ENCODE measurements around the gene POLN.

Gene POLN

DNA sequence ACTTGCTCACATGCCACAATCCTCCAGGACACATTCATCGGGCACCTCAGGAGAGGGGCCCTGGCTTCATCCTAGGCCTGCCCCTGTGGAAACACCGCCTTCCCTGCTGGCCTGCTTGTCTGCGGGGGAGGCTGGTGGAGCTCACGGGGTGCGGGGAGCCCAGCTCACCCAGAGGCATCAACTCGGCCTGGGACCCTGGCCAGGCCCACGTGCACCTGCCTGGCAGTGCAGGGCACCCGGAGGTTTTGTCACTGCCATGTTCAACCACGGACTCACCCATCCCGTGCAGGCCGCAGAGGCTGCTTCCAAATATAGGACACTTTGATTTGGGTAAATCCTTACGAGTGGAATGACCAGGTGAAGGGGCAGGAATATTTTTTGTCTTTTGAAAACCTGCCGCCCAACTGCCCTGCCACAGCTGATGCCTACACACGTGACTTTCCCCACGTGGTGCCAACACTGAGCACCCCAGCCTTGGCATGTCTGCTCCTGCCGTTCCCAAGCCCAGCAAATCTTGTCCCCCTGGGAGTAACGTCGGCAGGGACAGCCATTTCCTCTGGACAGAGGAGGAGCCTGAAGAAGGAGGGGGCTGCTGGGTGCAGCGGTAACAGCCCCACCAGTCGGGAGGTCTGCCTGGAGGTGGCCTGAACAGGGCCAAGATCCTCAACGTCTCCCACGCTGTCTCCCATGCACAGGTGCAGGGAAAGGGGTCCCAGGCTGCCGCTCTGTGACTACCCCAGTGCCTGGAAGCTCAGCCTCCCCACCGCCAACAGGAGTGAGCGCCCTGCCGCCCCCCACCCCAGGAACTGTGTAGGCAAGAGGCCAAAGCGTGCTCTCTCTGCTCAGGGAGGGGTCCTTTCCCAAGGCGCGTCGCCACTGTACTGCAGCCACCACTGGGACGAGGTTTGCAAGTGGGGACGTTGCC, 11.5 kb upstream of the POLN start:
- FAIRE-seq (no peak), DNase-seq (ENCODE audit: extremely low spot score, insufficient read length, low read depth) (no peak)

DNA sequence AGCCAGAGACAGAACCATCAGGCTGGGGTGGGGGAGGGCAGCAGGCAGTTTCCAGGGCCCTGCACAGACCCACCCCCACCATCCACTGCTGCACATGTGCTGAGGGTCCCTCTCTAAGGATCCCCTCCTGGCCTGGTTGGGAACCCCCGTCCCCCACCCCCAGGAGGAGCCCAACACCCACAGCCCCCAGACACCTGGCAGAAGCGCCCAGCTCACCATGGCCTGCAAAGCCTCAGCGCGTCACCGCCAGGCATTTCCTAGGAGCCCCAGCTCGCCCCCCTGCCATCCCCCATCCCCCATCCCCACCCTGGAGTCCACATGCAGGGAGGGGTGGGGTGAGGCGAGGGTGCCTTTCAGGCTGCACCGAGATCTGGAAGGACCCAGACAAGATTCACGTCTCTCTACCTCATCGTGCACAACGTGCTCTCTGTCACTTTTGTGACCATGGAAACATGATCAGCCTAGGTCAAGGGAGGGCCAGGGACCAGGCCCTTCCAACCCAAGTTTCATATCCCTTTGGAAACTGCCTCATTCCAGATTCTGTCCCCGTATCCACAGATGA, 10.7 kb upstream of the POLN start:
- DNase-seq (ENCODE audit: extremely low spot score, insufficient read length, low read depth) (no peak), FAIRE-seq (no peak)

- FAIRE-seq, result no peak
- DNase-seq (ENCODE audit: extremely low spot score, insufficient read length, low read depth), result no peak
These were observed 10.0 kb upstream of the POLN start for GRCh38 chr4:2251795-2252529.

DNA sequence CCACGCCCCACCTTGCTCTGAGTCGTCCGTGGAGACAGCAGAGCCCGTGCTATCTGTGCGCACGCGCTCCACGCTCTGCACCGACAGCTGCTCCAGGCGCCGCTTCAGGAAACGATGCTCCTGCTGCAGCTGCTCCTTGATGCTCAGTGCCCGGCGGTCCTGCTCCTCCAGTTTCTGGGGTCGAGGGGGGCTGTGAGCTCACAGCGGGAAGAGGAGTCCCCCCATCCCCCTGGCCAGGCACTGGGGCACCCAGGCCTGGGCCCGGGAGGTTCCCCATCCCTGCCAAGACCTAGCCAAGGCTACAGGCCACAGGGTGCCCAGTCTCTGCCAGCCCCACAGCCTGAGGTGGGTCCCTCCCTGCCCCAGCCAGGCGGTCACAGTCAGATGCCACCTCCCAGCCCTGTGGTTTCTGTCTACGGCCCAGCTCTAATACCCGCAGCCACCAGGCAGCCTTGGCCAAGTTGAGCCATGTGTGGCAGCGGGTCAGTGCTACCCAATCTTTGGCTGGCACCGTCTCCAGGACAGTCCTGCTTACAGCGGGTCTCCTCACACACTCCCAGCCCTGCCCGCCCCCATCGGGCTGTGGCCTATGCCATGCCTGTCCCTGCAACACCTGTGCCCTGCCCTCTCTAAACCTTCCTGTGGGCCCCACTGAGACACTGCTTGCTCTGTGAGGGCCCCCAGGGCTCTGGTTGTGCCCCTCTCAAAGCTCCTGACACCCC, 9.3 kb upstream of the POLN start:
- no peak for FAIRE-seq
- DNase-seq (ENCODE audit: extremely low spot score, insufficient read length, low read depth), result no peak

GRCh38 chr4:2250357-2251072, 8.6 kb upstream of the POLN start:
- DNase-seq (ENCODE audit: extremely low spot score, insufficient read length, low read depth) (no peak), FAIRE-seq (no peak)

DNA sequence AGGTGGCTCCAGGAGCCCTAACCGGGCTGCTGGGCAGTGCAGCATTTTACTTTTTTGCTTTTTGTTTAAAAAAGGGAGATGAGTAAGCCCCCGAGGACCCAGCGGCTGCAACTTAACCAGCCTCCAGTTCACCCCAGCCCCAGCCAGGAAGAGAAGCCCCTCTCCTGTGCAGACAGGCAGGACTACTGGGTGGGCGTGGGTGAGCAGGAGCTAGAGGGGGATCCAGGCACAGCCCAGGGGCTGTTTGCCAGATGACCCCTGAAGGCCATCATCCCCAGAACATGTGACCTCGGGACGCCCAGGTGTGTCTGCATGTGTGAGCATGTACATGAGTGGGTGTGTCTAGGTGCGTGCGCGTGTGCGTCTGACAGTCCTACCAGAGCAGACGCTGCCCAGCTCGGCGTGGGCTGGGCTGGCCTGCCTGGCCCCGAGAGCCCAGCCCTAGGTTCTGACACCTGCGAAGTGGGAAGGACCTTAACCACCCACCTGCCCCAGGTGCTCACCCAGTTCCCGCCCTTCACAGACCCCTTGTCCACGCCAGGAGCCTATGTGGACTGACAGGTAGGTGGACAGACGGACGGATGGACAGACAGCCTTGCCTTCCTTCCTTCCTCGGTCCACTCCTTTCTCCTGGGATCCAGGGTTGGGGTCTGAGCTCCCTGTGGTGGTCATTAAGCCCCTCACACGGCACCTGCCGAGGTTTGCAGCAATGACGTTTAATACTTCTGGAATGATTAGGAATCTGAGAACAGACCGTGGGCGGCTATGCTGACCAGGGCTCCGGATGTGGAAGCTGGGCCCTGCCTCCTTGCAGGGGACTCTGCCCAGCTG, 7.8 kb upstream of the POLN start:
- FAIRE-seq (no peak), DNase-seq (ENCODE audit: extremely low spot score, insufficient read length, low read depth) (no peak)

DNA sequence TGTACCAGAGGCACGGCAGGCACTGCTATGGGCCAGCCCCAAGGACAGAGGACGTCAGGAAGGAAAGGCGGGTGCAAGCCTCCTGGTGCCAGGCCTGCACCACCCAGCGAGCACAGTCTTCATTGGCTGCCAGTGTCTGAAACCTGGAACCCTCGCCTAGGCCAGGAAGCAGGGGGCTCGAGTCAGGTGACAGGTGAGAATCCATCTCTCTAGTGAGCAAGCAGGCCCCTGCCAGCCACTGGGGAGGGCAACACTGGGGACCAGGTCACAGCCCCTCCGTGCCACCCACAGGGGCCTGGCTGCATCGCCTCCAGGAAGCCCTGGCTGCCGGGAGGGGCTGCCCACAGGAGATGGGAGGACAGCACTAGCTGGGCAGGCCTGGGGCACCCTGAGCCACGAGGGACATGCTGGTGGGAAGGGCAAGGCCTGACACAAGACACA, 6.9 kb upstream of the POLN start:
- DNase-seq (ENCODE audit: extremely low spot score, insufficient read length, low read depth) (no peak), FAIRE-seq (no peak)

DNA sequence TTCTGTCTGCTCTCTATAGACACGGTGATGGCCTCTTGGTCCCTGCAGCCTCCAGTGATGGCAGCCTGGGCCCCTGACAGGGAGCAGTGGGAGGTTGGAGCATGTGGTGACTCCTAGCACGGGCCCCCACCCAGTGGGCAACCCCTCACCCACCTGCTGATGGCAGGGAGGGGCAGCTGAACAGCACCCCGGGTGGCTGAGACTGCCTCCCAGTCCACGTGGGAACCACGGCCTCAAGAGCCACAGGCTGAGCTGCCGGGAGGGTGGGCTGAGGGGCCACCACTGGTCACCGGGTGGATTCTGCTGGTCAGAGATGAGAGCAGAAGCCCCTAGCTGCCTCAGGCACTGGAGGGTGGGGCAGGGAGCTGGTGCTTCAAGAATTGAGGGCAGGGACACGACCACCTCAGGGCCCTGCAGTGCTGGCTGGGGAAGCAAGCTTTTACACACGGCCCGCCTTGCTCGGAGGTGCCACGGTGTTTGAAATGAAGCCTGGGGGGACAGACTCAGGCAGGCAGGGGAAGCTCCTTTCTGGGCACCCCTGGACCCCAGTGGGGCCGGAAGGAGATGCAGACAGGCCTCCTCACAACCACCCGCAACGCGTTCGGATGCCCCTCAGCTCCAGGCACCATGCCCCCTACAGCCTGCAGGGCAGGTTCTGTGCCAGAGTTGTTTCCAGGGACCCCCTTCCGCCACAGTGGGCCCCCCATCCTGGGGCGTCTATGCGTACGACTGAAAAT, 6.3 kb upstream of the POLN start:
- DNase-seq (ENCODE audit: extremely low spot score, insufficient read length, low read depth), result no peak
- FAIRE-seq, result no peak

- FAIRE-seq (no peak), DNase-seq (ENCODE audit: extremely low spot score, insufficient read length, low read depth) (no peak)
These were observed 5.5 kb upstream of the POLN start for GRCh38 chr4:2247128-2248043.

DNA sequence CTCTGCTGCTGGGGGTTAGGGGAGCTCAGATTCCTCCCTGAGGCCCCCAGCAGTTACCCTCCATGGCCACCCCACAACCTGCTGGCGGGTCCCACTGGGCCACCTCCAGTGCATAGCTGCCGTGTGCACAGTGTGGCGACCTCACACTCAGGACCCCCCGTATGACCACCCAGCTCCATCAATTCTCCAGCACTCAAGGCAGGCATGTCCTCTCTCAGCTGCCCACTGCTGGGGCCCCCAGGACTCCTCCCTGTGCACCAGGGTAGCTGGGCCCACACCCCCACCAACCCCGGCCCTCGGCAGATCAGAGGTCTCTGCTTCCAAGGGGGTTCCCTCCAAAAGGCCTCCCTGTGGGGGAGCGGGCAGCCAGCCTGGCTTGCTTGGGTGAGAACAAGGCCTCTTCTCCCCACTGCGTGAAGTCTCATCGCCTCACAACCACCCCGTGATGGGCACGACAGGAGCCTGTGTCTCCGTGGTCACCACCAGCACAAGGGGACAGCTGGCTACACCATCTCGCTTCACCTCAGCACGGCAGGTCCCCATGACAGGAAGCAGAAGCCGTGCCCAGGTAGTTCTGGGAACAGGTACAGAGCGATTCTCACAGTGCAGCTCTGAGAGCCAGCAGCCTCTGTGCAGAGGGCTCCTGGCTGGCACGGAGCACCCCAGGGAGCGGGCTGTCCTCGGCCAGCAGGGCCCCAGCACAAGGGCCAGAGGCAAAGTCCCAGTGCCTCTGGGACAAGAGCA, 4.6 kb upstream of the POLN start:
- FAIRE-seq (no peak), DNase-seq (ENCODE audit: extremely low spot score, insufficient read length, low read depth) (no peak)

DNA sequence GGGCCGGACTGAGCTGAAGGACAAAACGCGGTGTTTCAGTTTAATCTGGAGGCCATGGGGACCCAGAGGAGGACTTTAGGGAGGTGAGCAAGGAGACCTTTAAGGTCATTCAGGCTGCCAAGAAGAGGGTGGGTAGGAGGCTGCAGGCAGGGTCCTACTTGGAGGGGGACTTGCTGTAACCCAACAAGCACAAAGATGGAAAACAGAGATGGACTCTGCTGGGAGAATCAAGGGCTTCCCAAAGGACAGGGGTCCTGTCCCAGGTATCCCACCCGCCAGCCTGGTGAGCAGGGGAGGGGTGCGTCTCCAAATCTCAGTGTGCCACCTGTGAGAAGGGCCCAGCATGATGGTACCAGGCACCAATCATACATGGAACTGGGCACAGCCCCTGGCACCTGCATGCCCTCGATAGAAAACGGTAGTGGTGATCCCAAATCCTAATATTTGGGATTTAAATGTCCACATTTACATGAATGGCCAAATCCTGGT, 3.9 kb upstream of the POLN start:
- DNase-seq (ENCODE audit: extremely low spot score, insufficient read length, low read depth) (no peak), FAIRE-seq (no peak)

- FAIRE-seq (no peak), DNase-seq (ENCODE audit: extremely low spot score, insufficient read length, low read depth) (no peak)
These were observed 3.3 kb upstream of the POLN start for GRCh38 chr4:2245057-2245786.

- FAIRE-seq (peak; percentile 56), DNase-seq (ENCODE audit: extremely low spot score, insufficient read length, low read depth) (no peak)
These were observed 1.9 kb upstream of the POLN start for GRCh38 chr4:2243681-2244380.

DNA sequence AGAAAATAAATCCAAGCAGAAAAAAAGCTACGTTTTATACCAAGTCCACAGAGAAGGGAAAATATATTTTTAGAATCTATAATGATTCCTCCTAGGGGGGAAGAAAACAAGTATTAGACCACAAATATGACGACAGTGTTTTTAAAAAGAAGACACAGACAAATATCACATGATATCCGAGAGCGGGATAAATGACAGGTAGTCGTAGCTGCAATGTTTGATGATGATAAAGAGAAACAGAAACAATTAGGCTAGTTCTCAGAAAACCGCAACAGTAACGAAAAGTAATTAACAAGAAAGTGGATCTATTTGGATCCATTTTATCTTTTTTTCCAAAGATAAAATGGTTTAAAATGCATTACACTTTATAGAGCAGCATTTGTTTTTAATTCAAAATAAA, 918 bp downstream of the POLN start:
- FAIRE-seq (peak; percentile 71), DNase-seq (ENCODE audit: extremely low spot score, insufficient read length, low read depth) (no peak)
